Measurements from ENCODE around the gene SOX30.
"Not testable (repeated sequence)": the region's sequence is repeated elsewhere in the genome, so short reads cannot be mapped to it uniquely, and the experiment has no call there.

The SOX30 gene

GRCh38 chr5:157652377-157652692 is at the start of gene SOX30:
TSS of gene SOX30 (minus strand) at chr5:157652438. CDS start at chr5:157652078, 360 bp downstream.
- DNase-seq (ENCODE audit: low spot score): no peak

DNA sequence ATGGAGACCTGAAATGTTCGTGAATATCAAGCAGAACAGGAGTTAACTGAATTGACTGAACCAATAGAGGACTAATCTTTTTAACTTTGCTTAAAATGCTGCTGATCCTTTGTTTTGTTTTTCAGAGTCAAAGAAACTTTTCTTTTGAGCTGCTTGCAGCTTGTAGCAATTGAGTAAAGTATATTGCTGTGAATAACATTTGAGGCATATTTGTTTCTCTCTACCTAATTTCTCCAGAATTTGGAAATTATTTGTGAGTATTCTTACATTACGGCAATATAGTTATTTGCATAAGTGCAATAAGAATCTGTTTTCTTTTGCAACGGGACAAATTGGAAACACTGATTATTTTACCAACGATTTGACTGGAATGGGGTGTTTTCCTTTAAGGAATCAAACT is 46.4 kb upstream of the SOX30 start:
- not testable (repeated sequence) for DNase-seq (ENCODE audit: low spot score)

DNA sequence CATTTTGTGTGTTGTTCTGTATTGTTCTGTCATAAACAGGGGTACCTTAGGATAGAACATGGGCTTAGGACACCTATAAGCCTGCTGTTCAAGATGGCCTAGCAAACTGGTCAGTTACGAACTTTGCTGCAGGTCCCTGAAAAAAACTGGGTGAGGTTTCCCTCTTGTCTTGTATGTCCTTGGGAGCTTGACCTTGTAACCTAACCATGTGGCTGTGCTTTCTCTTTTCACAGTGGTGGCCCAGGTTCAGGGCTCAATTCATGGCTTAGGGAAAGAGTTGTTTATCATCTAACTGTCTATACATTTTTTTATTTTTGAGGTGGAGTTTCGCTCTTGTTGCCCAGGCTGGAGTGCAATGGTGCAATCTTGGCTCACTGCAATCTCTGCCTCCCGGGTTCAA is 43.9 kb upstream of the SOX30 start:
- DNase-seq (ENCODE audit: low spot score): not testable (repeated sequence)

DNA sequence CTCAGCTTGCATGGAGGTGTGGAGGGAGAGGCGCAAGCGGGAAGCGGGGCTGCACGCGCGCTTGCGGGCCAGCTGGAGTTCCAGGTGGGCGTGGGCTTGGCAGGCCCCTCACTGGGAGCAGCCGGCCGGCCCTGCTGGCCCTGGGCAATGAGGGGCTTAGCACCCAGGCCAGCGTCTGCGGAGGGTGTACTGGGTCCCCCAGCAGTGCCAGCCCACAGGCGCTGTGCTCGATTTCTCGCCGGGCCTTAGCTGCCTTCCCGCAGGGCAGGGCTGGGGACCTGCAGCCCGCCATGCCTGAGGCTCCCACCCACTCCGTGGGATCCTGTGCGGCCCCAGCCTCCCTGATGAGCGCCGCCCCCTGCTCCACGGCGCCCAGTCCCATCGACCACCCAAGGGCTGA is 41.6 kb upstream of the SOX30 start:
- DNase-seq (ENCODE audit: low spot score): not testable (repeated sequence)

- DNase-seq (ENCODE audit: low spot score): no peak
Measured at GRCh38 chr5:157690690-157691433, 38.6 kb upstream of the SOX30 start.

GRCh38 chr5:157689942-157690689 is 37.9 kb upstream of the SOX30 start:
- DNase-seq (ENCODE audit: low spot score): no peak

GRCh38 chr5:157687198-157687554 is 34.9 kb upstream of the SOX30 start:
- no peak for DNase-seq (ENCODE audit: low spot score)

DNA sequence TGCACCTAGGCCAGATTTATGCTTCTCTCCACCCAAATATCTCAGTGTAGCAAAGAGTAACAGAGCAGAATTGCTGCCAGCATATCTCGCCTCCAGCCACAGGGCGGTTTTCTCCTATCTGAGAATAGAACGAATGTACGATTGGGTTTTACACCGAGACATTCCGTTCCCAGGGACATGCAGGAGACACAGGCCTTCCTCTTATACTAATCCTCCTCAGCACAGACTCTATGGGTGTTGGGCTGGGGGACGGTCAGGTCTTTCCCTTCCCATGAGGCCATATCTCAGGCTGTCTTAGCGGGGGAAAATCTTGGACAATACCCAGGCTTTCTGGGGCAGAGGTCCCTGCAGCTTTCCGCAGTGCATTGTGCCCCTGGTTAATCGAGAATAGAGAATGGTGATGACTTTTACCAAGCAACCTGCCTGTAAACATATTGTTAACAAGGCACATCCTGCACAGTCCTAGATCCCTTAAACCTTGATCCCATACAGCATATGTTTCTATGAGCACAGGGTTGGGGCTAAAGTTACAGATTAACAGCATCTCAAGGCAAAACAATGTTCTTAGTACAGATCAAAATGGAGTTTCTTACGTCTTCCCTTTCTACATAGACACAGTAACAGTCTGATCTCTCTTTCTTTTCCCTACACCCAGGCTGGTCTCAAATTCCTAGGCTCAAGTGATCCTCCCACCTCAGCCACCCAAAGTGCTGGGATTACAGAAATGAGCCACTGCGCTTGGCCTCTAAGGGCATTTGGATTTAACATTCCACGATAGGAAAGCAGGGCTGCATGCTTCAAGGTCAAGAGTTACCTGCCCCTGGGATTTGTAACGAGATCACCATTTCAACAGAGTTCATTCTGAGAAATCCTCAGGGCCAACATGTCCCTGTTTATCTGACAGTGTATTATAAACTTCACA is 34.3 kb upstream of the SOX30 start:
- DNase-seq (ENCODE audit: low spot score): not testable (repeated sequence)

DNA sequence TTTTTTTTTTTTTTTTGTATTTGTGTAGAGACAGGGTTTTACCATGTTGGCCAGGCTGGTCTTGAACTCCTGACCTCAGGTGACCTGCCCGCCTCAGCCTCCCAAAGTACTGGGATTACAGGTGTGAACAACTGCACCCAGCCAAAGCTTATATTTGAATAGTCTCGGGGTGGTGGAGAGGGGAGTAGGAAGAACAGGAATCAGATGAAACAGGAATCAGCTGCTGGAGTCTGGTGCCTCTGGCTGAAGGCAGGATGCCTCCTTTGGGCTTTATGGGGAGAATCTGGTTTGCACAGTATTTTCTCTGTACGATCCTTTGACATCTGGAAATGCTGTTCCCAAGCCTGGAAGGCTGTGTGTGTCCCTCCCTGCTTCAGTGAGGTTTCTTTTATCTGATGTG is 30.0 kb upstream of the SOX30 start:
- no peak for DNase-seq (ENCODE audit: low spot score)

GRCh38 chr5:157681048-157681447 is 28.8 kb upstream of the SOX30 start:
- DNase-seq (ENCODE audit: low spot score): no peak

DNA sequence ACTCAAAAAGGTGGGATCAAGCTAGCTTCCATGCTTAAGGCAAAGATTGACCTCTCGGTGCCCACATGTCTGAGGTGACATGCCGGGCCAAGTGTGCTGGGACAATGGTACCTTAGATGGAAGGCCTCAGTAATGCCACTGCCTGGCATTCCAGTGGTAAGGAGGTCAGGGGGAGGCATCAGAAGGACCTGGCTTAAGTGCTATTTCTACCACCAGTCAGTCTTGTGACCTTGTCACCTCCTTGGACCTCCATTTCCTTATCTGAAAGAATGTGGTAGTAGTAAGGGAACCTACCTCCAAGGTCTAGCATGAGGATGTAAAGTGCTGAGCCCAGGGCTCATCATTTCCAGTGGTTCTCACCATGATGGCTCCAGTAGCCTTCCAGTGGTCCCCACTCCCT is 28.0 kb upstream of the SOX30 start:
- no peak for DNase-seq (ENCODE audit: low spot score)

- no peak for DNase-seq (ENCODE audit: low spot score)
Measured at GRCh38 chr5:157679801-157680200, 27.6 kb upstream of the SOX30 start.

DNA sequence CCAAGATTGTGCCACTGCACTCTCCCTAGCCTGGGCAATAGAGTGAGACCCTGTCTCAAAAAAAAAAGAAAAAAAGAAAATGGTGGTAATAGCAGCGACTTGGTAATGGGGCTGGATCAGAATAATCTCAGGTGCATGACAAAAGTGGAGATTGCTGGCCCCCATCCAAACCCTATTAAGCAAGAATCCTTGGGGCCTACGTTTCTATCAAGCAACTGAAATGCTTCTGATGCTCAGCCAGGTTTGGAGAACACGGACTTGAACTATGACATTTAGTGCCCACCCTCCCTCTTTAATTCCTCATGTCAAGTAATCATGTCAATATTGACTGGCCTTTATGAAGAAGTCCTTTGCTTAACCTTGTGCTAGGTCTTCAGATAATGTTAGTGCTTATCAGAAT is 25.7 kb upstream of the SOX30 start:
- DNase-seq (ENCODE audit: low spot score): no peak

DNA sequence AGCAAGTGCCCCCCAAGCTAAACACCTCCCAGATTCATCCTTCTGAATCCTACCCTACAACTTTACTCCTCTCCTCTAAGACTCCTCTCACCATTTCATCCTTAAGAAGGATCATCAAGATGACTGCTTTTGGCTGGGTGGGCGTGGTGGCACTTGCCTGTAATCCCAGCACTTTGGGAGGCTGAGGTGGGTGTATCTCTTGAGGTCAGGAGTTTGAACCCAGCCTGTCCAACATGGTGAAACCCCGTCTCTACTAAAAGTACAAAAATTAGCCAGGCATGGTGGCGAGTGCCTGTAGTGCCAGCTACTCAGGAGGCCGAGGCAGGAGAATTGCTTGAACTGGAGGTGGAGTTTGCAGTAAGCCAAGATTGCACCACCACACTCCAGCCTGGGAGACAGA is 22.1 kb upstream of the SOX30 start:
- not testable (repeated sequence) for DNase-seq (ENCODE audit: low spot score)

GRCh38 chr5:157672976-157673375 is 20.7 kb upstream of the SOX30 start:
- DNase-seq (ENCODE audit: low spot score): no peak

DNA sequence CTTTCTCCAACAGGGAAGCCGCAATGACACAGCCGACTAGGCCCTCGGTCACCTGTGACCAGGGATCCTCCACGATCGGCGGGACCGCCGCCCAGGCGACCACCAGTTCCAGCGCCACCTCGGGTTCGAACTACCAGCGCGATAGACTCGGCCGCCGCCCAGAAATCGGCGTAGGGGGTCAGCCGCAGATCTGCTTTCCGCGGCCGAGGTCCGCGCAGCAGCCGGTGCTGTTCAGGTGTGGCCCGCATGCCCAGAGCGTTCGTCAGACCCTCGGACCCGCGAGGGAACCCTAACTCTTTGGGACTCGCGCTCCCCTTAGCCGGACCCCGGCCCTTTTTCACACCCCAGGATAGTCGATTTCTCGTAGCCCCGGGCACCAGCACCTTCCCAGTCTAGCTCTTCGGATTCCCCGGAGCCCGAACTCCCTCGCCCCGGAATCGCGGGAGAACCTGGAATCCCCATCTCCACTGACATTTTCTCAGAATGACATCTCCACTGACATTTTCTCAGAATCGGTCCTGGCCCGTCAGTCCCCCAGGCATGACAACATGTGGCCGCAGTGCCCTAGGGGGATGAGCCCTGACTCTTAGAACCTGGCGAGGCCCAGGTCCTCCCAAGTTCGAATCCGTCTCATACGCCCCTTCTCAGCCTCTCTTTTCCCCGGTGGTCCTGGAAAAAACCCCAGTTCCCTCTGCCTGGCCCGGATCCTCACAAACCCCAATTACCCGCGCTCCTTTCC is 19.5 kb upstream of the SOX30 start:
- no peak for DNase-seq (ENCODE audit: low spot score)

- DNase-seq (ENCODE audit: low spot score): peak; percentile 17
Measured at GRCh38 chr5:157670662-157671591, 18.7 kb upstream of the SOX30 start, which contains the start of gene C5orf52. TSS of gene C5orf52 (plus strand) at chr5:157671533. CDS start at chr5:157671615, 82 bp downstream.

GRCh38 chr5:157669701-157670097 is 17.5 kb upstream of the SOX30 start:
- DNase-seq (ENCODE audit: low spot score): no peak

GRCh38 chr5:157668356-157668755 is 16.1 kb upstream of the SOX30 start:
- no peak for DNase-seq (ENCODE audit: low spot score)

DNA sequence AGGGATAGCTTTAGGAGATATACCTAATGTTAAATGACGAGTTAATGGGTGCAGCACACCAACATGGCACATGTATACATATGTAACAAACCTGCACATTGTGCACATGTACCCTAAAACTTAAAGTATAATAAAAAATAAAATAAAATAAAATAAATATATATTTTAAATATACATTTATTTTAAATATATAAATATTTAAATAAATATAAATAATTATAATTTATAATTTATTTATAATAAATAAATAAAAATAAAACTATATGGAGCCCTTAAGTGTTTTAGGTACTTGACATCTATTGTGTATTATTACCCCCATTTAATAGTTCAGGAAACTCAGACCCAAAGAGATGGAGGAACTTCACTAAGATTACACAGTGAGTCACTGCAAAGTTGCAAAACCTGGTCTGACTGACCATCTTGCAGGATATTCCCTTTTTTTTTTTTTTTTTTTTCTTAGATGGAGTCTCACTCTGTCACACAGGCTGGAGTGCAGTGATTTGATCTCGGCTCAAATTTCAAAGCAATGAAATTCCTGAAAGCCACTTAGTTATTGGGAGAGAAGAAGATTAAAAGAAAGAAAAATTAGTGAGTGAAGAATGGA is 13.3 kb upstream of the SOX30 start:
- DNase-seq (ENCODE audit: low spot score): no peak
